Activated effector memory CD4-positive, alpha-beta T cell treated with Interleukin-2 at 50 U/mL for 16 hours (primary cell): Measurements from ENCODE around the gene SYT7.
A peak's percentile ranks its signal among the peaks of the same experiment; 100 is the strongest.
"Not testable (repeated sequence)": the region's sequence is repeated elsewhere in the genome, so short reads cannot be mapped to it uniquely, and the experiment has no call there.

Experiments used
- DNase-seq: peaks from one replicate; pipeline ENCODE4 v3.0.0-alpha.2; 2020

The SYT7 gene

DNA sequence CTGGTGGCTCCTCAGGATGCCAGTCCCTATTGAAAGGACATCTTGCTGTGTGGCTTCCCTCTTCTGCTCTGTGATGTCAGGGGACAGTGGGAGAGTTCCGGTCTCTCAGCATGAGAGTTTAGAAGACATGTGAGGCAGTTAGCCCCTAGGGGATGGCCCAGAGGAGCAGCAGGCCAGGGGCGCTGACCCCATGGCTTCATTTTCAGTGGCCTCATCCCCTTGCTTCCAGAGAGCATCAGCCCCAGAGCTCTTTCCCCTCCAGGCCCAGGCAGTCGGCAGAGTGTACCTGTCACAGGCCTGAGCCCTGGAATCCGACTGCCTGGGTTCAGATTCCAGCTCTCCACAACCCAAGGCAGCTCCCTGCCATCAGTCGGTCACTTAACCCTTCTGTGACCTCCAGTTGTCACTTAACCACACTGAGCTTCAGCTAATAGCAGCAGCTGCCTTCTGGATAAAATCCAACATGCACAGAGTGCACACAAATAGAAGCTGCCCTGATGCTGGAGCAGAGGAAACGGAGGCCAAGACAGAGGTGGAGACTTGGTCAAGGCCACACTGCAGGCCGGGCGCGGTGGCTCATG, 86.4 kb downstream of the SYT7 start:
- DNase-seq = no peak

DNA sequence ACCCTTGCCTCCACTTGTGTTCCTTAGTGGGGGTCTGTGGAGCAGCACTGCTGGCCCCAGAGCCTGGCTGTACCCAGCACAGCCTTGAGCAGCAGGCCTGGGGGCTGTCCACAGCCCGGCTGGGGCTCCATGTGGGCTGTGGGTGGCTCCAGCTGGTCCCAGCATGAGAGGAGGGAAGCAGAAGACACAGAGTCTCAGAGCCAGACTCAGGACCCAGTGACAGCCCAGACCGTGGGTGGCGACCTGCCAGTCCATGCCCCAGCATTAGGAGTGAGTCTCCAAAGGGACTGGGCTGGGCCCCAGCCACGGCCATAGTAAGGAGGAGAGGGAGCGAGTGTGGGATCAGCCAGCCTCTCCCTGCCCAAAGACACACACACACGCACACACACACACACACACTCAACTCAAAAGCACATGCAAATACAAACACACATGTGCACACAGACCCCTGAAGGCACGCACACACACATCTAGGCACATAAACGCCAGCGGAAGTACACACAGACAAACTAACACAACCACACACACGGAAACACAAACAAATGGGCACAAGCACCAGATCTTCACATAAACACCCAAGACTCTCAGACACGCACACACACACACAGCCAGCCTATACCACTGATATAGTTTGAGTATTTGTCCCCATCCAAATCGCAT, 89.0 kb downstream of the SYT7 start:
- DNase-seq = no peak

DNA sequence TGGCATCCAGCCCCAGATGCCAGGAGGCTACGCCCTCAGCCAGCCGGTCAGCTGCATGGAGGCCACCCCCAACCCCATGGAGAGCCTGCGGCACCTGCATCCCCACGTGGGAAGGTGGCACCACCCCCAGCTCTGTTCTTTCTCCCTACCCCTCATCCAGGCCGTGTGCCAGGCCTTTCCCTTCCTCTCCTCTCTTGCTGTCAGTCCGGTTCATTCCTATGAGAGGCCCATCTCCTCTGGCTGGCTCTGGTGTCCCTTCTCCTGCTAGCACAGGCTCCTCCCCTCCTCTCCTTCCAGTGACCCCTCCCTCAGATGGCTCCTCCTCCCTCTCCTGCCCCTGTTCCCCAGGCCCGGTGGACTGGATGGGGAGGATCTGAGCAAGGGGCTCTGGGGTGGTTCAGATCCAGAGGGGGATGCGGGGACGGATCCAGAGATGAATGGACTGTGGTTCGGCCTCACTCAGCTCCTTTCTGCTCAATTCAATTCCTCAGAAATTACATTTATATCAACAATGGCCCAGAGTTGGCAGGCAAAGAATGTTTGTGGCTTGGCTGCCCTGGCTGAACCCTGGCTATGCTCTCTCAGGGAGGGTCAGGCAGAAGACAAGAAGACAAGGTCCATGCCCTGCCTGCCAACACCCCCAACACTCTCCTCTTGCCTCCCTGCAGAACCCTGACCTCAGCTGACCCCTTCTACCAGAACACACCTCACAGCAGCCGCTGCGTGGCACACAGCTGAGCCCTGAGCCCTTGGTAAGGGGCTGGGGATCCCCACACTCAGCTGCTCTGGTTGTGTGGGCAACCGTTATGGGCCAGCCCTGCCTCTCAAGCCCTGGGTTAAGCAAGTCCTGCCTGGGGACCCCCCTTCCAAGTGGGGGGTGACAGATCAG, 90.8 kb downstream of the SYT7 start:
- DNase-seq = no peak

DNA sequence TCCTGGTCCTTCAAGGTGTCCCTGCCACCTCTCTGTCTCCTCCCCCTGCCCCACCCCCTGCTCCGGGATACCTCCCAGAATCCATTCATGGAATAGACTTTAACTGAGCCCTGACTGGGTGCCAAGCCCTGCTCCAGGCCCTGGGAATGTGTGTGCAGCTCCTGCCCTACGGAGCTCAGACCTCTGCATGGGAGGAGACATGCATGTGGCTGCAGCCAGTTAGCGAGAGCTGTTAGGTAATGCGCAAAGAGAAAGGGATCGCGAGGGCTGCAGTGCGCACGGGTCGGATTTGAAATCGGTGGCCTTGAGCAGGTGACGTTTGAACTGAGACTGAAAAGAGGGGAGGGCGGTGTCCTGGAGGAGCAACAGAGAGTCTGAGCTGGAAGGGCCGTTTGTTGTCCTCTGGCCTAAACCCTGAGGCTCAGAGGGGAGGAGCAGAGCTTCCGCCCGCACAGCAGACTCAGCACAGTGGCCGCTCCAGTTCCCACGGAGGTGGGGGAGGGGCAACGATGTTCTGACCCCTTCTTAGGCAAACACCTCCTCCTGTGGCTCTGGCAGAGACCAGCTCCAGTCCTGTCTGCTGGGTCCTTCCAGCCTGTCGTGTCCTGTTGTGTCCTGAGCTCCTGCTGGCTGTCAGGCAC, 92.1 kb downstream of the SYT7 start:
- no peak for DNase-seq

DNA sequence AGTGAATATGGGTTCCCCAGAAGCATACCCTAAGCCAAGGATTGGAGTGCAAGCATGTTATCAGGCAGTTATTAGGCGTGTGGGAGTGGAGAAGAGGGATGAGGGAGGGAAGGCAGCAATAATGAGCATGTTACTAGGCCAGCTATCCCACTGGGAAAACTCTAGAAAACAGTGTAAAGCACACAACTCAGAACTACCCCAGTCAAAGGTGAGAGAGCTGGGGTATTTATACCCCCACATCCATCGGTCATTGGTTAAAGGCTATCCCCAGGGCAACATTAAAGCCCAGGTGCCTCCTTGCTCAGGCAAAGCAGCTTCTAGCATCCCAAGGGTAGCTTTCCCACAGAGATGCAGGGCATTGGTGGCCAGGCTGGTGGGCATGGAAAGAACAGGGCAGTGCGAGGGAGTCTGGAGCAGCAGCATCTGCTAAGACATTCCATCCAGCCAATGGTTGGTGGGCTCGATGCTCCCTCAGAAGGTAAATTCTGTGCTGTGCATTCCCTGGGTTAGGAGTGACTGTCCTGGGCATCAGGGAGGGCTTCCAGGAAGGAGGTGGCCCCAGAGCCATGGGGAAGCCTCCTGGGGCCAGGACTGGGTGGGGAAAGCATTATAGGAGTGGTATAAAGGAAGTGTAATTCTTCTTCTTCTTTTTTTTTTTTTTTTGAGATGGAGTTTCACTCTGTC, 93.4 kb downstream of the SYT7 start:
- no peak for DNase-seq

DNA sequence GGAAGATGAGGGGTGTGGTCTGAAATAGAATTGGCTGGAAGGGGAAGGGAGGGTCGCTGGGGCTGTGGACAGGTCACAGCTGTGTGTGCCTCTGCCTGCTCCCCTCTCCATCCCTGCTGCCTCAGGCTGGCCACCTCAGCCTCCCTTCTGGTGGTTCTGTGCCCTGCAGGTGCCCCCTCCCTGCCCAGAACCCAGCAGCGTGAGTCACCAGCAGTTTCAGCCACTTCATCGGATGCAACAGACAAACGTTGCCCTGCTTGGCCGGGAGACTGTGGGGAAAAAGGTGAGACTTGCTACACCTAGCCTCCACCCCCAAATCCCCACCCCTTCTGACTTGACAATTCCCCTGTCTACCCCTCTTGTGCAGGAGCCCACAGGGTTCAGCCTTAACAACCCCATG, 94.1 kb downstream of the SYT7 start:
- DNase-seq = no peak

DNA sequence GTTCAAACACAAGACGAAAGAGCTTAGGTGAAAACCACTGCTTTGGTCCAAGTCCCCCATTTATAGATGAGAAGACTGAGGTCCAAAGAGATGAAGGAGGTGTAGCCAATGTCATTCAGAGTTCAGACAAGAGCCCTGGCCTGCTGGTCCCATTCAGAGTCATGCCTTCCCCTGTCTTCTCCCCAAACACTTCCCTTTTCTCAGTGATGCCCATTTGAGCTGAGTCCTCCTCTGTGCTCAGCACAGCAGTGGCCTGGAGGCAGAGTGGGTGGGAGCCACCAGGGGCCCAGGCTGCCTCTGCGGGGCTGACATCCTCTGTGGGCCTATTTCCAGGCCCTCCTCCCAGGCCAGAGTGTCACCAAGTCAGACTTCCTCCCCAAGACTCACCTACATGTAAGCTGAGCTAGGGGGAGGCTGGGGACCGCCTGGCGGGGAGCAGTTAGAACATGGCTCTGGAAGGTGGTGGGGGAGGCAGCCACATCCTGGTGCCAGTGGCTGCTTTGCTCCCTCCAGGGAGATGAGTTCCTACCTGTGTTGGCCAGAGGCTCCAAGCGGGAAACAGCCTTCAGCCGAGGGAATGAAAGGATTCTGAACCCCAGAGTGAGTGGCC, 94.8 kb downstream of the SYT7 start:
- DNase-seq = no peak

DNA sequence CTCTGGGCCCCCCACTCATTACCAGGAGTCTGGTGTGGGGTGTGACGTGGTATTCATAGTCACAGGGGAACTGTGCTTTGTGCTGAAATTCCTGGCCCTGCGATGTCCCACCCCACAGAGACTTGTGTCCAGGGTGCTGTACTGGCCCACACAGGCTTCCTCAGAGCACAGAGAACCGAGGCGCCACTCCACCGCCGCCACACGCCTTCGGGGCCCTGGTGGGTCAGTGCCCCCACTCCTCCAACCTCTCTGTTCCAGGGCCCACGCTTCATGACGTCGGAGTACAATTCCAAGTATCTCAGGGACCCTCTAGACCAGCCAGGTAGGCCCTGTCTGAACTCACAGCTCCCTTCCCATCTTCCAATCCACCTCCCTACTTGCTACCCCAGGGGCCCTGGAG, 95.8 kb downstream of the SYT7 start:
- no peak for DNase-seq

DNA sequence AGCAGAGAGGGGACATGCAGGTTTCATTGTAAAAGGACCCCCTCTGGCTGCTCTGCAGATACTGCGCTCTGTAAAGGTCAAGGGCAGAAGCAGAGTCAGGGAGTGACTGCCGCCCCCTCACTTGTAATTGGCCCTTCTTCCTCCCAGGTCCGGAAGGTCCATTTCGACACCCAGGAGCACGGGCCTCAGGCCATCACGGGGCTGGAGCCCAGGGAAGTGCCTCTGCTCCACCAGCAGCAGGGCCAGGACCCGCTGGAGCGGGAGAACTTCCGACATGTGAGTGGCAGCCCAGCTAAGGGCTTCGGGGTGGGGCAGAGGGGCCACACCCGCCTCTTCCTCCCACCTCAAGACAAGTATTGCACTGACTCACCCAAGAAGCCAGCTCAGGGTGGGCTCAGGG, 96.3 kb downstream of the SYT7 start:
- DNase-seq = no peak

DNA sequence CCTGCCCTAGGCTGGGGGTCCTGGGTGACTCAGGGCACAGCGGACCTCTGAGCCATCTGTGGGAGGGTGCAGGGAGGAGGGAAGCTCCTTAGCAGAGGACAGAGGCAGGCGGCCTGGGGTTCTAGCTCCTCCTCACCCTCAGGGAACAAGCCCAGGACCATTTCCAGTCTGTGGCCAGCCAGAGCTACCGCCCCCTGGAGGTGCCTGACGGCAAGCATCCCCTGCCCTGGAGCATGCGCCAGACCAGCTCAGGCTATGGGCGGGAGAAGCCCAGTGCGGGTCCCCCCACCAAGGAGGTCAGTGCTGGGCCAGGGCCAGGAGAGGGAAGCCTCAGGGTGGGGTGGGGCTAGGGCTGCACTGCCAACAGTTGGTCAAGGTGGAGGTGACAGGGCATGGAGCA, 98.4 kb downstream of the SYT7 start:
- no peak for DNase-seq

DNA sequence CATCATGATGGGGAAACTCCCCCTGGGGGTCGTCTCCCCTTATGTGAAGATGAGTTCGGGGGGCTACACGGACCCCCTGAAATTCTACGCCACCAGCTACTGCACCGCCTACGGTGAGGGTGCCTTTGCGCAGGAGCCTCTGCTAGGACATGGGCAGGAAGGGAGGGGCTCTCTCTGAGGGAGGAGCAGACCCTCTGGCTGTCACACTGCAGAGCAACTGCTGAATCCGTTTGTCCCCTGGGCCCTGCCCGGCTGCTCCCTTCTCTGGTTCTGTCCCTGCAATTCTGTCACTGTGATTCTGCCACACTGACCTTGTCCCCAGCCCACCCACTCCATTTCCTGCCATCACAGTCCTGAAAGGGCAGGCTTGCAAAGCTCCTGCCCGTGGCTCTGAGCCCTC, 99.1 kb downstream of the SYT7 start:
- DNase-seq = no peak

DNA sequence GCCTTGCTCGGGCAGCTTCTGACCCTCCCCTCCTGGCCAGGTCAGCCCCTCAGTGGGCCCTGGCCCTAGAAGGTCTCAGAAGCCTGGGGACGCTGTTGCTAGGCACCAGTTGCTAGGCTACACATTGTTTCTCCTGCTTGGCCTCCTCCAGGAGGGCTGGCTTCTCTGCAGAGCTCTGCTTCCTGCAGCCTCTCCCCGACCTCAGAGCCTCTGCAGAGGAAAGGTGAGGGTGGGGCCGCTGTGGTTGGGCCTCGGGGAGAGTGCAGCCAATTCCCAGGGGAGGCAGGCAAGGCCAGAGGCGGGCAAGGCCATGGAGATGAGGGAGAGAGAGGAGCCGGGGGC, 99.9 kb downstream of the SYT7 start:
- no peak for DNase-seq

DNA sequence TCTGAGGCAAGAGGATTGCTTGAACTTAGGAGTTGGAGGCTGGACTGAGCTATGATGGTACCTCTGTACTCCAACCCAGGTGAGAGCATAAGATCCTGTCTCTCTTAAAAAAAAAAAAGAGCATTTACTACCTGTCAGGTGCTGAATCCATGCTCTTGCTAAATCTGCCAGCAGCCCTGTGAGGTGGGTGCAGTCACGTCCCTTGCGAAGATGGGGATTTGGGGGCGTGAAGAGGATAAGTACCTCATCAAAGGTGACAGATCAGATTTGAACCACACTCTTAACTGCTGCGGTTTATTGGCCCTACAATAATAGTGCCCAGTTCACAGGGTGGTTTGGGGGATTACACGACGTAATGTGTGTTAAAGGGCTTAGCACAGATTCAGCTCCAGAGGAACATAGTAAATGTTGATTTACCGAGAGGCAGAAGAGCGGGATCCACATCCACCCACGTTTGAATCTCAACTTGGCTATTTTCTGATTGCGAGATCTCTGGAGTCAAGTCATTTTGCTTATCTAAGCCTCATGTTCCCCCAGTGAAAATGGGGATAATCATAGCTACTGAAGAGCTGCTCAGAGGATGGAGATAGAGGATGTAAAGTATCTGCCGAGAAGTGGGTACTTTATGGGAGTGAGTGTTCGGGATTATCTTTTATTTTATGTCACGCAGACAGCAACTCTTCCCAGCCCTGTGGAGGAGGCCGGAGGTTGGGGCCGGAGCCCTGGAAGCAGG, 100.4 kb downstream of the SYT7 start:
- no peak for DNase-seq

DNA sequence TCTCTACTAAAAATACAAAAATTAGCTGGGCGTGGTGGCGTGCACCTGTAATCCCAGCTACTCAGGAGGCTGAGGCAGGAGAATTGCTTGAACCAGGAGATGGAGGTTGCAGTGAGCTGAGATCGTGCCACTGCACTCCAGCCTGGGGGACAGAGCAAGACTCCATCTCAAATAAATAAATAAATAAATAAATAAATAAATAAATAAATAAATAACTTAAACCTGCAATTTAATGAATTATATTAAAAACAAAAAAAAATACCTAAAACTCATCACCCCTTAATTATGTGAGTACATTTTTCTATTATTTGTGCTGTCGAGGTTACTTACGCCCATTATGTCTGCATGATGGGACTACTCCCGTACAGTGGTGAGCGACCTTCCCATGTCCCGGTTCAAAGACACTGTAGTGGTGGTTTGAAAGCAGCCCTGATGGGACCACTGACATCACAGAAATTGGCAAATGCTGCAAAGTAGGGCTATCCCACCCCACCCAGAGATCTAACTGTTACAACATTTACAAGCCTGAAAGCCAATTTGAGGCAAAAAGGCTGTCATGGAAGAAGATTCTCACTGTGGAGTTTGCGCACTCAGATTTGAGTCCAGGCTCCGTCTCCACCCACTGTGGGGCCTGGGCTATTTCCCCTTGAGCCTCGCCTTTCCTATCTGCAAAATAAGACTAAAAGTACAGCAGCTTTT, 101.4 kb downstream of the SYT7 start:
- not testable (repeated sequence) for DNase-seq

DNA sequence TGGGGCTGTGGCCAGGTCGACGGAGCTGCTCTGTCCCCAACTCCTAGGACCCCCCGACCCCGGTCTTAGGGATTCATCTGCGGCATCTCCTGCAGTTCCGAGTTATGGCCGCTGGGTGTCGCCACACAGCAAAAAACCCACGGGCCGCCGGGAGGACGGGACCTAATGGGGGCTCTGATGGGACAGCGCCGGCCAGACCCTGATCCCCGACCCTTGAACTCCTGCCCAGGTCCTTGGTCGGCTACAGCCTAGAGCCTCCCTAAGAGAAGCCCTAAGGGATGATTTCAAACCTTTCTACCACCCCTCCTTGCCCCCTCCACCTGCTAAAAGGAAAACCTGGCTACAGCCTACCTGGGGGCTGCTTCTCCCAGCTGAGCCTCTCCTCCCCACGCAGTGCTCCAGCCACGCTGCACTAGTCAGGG, 103.1 kb downstream of the SYT7 start:
- peak; percentile 33 for DNase-seq

DNA sequence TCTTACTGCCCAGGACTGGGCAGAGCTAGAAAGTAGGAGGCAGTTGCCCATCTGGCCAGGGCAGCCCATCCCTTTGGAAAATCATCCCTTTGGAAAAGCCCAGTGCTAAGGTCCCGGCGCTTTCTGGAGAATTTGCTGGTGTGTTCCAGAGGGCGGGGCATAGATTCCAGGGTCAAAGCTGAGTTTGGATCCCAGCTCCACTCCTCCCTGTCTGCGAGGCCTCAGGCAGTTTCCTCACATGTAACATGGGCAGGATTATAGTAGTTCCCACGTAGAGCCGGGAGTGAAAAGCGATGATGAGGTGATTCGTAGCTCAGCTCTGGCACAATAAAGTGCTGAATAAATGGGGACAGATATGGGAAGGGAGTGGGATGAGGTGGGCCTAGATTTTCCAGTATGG, 103.8 kb downstream of the SYT7 start:
- DNase-seq = no peak

DNA sequence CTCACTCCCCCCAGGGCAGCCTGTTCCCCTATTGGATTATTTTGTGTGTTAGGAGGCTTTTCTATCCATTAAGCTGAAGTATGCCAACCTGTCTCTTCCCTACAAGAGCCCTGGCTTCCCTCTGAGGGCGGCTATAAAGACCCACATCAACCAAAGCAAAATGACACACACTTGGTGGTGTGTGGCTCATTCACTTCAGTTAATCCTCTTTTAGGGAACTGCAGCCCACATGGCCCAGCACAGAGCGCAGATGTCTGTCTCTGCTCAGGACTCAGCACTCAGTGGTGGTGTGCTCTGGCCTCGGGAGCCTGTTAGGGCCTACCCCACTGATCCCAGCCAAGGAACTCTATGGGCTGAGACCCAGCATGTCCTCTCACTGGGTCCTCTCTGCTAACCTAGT, 104.5 kb downstream of the SYT7 start:
- DNase-seq = no peak

DNA sequence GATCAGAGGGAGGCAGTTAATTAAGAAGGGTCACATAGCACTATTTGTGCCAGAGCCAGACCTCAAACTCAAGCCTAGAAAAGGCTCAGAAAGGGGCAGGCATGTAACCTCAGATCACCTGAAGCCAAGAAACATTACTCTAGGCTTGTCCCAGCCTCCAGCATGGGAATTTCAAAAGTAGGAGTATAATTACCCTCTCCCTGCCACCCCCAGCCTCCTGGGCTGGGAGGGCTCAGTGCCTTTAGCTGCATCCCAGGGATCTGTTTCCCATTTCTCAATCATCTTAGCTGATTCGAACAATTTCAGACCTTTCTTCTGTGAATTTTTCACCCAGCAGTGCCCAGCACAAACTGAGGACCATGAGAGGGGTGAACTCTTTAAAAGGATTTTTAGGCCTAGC, 105.4 kb downstream of the SYT7 start:
- DNase-seq = no peak

DNA sequence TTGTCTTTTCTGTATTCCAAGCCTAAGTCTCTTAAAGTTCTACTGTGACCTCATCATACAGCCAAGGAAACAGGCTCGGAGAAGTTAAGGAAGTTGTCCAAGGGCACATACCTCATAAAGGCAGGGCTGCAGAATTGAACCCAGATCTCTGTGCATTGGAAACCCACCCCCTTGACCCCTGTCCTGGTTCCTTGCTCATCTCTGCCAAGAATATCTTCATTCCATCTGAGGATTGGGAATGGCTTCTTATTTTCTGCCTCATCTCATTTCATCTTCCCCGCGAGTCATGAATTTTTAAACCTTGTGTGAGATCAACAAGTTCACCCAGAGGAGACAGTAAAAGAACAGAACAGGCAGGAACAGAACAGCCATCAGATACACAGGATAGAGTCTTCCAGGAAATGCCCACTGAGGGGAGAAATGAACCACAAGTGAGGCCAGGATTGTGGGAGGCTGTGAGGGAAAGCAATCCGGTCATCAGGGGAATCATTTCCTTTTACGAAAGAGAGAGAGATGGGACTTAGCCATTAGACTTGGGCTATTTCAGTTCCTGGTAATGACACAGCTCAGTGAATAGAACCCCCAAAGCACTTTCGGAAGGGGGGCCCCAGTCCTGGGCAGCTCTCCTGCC, 106.7 kb downstream of the SYT7 start:
- no peak for DNase-seq

DNA sequence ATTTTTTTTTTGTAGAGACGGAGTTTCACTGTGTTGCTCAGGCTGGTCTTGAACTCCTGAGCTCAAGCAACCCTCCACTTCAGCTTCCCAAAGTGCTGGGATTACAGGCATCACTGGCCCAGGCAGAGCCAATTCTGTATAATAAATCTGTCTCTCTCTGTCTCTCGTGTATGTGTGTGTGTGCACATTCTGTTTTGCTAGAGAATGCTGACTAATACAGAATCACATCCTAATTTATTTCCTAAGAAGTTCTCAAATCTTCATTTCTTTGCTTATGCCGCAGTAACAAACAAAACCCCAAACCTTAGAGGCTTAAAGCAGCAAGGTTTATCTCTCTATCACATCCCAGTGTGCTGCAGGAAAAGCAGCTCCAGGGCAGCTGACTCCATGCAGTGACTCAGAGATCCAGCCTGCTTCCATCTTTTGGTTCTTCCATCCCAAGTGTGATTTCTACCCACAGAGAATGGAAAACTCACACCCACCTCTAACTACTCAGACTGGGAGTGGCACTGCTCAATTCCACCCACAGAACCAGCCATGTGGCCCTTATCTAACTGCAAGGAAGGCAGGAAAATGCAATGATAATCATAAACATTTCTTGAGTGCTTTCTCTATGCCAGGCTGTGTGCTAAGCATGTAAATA, 107.4 kb downstream of the SYT7 start:
- DNase-seq = no peak
